HG03354 (cell line): ENCODE data around the gene CPNE5.
A peak's percentile ranks its signal among the peaks of the same experiment; 100 is the strongest.

ENCODE experiments used
- ATAC-seq: cut with Tn5 transposase; IDR thresholded peaks from one replicate; pipeline ENCODE4 v1.9.1; 2021; ENCODE audit warnings: mild to moderate bottlenecking; ENCODE audit not compliant: unreplicated experiment, poor library complexity, severe bottlenecking

Gene CPNE5

DNA sequence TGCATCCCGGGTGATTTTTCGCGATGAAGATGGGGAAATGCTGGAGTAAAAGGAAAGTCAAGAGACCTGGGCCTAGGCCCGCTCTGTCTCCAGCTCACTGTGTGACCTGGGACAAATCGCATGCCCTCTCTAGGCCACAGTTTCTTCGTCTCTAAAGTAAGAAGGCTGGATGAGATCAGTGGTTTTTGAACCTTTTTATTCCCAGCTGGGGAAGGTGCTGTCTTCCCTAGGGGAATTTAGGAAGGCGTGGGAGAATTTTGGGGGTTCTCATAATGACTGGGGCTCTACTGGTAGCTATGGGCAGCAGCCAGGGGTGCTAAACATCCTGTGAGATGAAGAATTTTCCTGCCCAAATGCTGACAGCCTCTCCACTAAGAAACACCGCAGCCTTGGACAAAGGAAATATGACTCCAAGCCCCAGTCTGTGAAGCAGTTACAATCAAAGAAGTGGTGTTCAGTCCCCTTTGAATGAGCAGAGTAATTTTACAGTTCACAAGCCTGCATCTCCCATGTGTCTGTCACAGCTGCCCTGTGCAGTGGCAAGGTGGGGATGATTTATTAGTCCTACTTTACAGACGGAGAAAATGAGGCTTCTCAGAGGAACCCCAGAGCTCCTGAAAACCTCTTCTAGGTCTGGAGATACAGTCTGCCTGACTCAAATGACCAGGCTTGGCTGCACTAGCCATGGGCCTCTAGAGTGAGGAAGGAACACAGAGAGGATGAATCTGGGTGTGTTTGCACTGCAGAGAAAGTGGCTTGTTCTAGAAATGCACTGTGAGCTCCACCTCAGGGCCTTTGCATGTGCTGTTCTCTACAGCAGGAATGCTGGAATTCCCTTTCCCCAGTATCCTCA is 84.4 kb downstream of the CPNE5 start:
- no peak for ATAC-seq

DNA sequence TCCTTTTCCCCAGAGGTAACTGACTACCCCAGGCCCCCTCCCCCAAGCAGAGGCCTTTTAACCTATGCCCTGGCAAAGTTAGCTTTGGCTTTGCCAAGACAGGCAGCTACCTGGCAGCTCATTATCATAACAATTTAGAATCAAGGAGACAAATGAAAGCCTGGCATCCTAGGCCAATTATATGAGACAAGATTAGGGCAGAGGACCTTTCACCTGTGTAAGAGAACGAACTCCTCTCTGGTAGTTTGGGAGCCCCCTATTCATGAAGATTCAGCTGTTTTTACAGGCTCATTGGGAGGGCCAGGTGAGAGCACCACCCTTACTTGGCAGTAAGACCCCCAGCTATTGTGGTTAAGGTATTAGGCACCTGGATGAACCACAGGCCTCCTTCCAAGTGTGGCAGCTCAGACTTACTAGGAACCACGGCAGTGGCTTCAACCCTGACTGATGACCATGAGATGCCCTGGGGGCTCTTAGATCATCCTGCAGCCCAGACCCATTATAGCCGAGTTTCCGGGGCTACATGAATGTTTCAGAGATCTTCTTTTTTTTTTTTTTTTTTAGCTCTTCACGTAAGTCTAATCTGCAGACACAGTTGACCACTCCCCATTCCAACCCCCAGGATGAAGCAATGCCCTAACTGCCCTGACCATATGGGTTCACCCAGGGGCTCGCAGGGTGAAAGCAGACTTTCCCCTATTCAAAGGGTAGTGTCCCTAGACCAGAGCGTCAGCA is 85.4 kb downstream of the CPNE5 start:
- ATAC-seq: no peak

DNA sequence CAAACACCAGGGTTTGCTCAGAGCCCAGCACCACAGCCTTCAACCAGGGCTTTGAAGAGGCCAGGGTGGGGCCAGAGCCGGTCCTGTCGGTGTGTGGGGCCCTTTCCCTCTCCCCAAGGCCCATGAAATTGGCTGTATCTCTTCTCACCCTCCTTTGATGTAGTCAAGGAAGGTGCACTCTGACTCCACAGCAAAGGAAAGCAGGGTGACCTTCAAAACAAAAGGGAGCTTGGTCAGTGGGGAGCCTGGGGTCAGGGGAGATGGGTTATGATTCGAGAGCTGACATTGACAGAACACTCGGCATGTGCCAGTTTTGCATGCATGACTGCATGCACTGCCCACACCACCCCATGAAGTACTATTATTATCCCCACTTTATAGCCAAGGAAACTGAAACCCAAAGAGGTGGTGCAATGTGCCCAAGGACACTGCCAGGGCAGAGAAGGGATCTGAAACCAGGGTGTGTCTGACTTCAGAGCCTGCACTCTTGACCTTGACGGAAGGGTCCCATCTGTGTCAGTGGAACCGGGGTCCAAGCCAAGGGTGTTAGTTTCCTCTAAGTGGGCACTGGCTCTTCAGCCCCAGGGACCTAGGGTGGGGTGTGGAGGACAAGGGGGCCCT is 86.2 kb downstream of the CPNE5 start:
- peak; percentile 47 for ATAC-seq

DNA sequence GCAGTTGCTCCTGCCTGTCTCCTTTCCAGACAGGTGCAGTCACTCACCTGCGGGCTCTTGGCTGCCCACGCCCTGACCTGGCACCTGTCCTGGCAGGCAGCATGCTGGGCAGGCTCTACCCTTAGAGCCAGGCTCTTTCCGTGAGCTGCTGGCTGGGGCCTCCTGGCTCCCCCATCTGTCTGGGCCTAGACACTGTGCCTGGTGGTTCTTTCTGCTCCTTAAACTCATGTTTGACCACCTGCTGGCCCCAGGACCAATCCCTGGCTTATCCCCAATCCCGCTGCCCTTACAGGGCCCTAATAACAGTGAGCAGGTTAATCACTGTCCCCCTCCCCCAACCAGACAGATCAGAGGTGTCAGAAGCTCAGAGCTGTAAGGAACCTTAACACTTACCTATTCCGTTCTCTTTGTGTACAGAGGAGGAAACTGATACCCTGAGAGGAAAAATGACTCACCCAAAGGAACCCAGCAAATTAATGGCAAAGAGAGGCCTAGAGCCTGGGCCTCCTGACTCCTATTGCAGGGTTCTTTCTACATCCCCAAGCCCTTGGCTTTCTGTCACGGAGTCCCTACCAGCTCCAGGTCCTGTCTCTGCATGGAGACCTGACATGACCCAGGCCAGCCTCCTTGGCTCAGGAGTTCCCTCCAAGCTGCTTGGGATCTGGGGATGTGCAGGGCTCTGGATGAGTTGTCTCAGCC is 86.9 kb downstream of the CPNE5 start:
- no peak for ATAC-seq

DNA sequence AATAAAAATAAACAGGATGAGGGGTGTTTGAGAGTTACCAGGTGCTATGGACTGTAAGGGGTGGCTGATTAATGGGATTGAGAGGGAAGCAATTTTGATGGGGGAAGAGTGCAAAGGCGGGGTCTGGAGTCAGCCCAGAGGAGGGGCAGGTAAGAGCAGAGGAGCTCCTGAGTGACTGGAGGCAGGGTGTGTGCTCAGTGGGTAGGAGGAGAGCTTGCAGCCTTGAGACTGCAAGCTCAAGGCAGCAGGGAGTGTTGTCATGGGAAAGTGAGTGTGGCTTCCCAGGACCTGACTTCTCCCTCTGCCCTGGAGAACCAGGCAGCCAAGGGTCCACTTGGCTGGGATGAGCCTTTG is 87.4 kb downstream of the CPNE5 start:
- ATAC-seq: no peak

DNA sequence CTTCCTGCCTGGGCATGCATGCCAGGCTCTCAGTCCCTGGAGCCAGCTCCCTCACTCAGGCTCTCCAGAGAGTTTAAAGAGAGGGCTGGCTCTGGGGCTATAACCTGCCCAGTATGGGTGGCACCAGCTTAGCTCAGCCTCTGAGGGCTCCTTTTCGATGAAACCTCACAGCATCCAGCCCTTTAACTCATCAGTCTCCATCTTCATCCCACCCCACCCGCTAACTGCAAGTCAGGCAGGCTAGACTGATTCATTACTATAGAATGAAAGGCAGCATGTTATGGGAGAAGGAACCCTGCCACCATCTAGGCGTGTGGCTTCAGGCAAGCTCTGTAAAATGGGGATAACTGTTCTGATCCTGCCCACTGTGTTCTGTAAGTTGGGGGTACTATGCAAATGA is 88.2 kb downstream of the CPNE5 start:
- ATAC-seq: no peak

DNA sequence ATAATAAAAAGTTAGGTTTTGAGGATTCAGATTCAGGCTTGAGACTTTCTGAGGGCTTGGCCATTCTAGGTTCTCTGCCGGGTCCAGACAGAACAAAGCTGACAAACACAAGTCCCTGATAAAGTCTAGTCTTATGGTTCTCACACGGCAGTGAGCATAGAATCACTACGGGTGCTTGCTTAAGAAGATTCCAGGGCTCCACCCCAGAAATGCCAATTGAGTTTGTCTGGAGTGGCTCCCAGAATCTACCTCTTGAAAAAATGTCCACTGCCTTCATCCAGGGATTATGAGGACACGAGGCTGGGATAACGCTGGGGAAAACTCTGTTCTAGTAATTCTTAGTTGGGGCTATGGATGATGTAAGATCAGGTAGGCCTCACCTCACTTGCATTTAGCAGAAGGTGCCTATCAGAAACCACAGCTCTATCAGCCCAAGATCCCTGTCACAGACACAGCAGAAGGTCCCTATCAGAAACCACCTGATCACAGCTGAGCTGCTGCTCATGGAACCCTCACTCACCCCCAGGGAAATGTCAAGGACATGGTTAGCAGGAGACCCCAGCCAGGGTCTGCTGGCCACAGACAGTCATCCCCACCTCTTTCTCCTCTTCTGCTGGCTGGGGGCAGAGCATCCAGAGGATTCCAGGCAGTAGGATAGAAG is 89.3 kb downstream of the CPNE5 start:
- no peak for ATAC-seq

DNA sequence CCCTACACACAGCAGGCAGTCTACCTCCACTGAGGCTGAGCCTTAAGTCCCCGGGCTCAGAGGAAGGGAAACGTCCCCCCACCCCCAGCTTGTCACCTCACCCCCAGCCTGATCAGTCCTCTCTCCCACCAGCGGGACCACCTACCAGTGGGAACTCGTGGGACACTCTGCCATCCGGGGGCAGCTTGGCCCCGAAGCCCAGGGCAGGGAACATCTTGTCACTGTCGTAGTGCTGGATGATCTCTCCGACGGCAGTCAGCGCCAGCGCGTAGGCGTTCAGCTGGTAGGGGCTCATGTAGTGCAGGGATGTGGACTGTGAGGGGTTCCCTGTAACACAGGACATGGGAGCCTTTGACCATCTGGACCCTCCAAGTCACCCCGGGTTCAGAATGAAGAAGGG is 93.0 kb downstream of the CPNE5 start:
- no peak for ATAC-seq

DNA sequence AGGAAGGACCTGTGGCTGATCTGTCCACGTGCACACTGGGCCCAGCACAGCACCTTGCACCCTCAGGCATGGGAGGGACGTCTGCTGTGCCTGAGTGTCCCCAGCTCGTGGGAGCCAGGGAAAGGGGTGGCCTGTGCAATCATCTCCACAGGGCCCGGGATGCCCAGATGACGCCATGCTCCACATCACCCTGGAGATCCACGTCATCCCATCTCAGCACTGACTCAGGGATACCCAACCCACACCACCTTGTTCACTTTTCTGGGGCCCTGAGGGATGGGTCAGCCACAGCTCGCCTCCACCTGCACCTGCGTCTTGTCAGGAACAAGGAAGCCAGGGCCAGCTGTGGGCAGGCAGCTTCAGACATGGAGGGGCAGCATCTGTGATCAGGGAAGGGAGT is 93.4 kb downstream of the CPNE5 start:
- no peak for ATAC-seq

DNA sequence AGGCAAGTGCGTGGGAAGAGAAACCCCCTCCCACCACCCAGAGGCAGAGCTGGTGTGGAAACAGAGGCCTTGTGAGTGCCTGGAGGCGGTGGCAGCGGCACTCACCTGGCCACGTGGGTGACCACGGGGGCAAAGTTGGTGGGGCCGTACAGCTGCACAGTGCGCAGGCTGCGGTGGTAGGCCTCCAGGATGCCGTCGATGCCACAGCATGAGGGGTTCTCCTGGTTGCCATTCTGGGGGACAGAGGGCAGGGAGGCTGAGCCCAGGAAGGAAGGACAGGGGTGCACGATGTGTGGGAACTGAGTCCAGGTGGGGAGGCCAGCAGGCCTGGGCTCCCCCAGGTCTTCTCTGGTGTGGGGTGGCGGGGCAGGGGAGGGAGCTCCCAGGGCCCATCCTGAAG is 94.0 kb downstream of the CPNE5 start:
- no peak for ATAC-seq

DNA sequence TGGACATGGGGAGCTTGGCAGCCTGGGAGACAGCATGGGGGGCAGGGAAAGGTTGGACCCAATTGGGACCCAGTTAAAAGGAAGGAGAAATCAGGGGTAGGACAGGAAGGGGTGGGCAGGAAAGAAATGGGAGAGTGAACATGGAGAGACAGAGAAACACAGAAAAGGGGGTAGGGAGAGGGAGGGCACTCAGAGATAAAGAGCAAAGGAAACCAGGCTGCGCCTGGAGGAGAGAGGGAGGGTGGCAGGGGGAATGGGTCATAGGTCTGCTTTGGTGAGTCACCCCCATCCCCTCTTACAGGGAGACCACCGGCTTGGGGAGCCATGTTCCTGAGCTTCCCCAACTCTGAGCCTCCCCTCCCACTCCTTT is 95.0 kb downstream of the CPNE5 start:
- no peak for ATAC-seq

DNA sequence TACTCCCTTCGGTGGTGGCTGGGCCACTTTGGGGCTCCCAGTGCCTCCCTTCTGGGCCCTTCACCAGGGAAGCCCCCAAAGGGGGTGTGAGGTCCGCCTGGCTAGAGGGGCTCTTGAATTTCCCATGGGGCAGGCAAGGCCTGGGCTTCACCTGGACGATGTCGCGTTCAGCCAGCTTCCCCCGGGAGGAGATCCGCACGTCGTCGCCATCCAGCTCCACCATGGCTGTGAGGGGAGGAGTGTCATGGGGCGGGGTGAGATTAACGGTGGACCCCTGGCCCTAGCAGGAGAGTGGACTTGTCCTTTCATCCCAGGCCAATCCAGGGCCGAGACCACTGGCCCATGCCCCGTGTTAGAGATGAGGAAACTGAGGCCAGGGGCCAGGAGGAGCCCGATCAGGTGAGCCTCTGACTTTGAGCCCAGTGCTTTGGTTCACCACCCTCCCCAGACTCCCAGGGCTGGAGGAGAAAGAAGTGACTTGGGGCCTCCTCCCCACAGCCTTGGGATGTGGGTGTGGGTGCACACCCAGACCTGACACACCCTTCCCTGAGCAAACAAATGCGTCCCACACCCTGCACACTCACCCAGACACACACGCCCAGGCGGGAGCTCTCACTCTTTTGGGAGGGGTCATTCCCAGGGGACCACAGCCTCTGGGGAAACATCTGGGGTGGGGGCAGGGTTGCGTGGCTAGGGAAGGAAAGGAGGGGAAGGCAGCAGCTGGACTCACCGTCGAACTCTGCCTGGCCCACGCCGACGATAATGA is 95.5 kb downstream of the CPNE5 start:
- no peak for ATAC-seq

DNA sequence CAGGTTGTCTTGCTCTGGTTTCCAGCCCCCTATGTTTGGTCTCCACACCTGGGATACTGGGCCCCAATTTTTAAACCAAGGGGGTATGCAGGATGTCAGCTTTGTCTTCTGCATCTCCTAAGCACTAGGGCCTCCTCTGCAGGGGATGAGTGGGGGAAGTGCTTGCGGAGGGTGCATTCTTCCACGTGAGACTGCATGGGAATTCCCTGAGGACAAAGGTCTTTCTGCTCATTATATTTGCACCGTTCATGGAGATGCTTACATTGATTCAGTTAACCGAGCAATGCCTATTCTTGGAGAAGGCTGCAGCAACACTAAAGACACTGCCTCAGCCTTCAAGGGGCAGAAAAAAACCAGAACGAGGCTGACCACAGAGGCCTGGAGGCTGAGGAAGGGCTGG is 96.2 kb downstream of the CPNE5 start:
- no peak for ATAC-seq

DNA sequence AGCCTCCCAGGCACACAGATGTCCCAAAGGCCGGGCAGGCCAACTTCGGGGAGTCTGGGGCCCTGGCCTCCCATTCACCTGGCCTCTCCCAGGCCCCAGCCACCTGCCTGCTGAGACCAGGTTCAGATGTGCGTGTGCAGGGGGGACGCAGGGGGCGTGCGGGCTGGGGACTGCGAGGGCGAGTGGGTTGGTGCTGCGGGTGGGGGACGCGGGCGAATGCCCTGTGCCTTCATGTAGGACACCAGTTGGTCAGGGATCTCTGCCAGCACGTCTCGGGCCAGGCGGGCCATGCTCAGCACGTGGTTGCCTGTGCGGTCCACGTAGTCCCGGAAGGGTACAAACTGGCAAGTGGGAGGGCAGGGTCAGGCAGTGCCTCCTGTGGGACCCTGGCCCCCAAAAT is 97.1 kb downstream of the CPNE5 start:
- ATAC-seq: no peak

DNA sequence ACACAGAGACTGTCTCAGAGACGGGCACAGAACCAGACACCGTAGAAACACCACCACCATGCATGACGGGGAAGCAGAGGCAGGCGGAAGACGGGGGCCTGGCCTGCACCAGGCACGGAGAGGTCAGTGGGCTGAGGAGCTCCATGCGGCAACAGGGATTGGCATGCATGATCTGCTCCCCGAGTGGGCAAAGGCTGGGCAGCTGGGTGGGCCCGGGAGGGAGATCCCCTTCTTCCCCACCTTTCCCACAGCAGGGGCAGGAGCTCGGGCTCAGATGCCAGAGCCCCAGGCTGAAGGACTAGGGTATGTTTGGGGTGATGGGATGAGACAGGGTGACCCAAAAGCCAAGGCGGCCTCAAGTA is 98.4 kb downstream of the CPNE5 start:
- ATAC-seq: no peak

DNA sequence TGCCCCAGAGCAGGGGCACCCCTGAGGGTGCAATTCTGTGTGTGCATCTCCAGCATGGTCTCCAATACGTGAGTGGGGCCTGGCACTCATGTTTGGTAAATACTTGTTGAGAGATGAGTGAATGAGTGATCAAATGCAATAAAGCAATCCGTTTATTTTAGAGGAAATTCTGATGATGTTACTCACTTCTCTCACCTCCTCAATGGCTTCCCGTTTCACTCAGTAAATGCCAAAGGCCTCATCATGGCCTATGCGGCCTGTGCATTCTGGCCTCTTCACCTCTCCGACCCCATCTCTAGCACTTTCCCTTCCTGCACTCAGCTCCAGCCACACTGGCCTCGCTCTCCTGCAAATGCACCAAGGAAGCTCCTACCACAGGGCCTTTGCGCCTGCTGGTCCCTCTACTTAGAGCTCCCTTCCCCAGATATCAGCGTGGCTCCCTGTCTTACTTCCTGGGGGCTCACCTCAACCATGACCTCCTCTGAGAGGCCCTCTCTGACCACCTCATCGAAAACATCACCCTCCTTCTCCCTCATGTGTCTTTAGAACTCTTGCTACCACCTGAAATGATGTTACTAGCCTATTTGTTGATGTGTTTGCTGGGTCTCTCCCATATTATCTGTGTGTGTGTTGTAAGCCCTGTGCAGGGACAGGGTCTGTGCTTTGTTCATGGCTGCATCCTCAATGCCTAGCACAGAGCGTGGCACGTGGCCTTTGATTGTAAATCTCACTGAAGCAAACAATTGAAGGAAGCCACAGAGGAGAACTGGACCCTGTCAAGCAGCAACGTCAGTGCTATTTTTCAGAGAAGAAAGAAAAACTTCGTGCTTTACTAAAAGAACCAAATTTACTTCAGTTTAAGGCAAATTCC is 99.1 kb downstream of the CPNE5 start:
- ATAC-seq: no peak

DNA sequence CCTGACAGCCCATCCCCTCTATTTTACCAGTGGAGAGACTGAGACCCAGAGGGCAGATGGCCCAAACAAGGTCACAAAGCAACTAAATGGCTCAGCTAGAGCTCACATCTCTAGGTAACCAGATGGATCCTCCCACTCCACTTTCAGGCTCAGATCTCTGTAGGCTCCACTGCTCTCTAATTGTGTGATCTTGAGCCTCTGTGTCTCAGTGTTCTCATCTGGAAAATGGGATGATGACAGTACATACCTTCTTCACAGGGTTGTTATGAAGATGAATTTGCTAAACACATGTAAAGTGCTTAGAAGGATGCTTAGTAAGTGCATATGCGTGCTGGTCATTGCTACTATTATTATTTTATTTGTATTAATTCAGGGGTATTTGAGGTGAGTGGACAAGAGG is 101.1 kb downstream of the CPNE5 start:
- no peak for ATAC-seq

DNA sequence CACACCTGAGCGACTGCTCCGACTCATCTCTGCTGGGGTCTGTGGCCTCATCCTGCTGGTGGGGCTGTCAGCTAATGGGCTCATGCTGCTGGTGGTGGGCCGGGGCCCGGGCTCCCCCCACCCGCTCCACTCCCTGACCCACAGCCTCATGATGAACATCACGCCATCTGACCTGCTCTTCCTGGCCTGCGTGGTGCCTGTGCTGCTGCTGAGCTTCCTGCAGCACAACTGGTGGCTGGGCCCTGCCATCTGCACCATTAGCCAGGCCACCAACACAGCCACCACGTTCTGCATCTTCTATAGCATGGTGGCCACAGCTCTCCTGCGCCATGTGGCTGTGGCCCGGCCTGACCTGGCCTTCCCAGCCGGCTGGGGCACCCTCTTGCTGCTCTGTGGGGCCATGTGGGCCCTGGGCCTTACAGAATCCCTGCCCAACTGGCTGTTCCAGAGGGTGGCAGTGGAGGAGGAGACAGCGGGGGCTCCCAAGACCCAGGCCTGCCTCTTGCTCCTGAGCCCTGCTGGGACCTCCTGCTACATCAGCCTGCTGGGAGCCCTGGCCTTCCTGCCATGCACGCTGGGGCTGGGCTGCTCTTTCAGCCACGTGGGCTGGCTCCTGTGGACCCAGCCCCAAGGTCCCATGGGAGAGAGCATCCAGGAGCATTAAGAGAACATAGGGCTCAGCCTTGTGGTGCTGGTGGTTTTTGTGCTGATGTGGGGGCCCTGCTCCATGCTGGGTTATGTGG is 102.0 kb downstream of the CPNE5 start:
- no peak for ATAC-seq
